Effector memory CD8-positive, alpha-beta T cell (primary cell): ENCODE data around the gene CGREF1.
A peak's percentile ranks its signal among the peaks of the same experiment; 100 is the strongest.
"Not testable (repeated sequence)": the region's sequence is repeated elsewhere in the genome, so short reads cannot be mapped to it uniquely, and the experiment has no call there.

ENCODE experiments used
- ATAC-seq: fragments of 150-1000 bp; cut with Tn5 transposase; replicated peaks from 2 replicates; pipeline ENCODE4 v1.10.0; 2021; ENCODE audit warnings: mild to moderate bottlenecking, moderate library complexity
- DNase-seq, 3 experiments: peaks; one replicate each; pipeline ENCODE4 v3.0.0; 2021
- H3K27ac Mint-ChIP-seq, 2 donors: one replicate each; pipeline ENCODE4 v1.8.0; 2022; ENCODE audit warnings: mild to moderate bottlenecking in 2 of 2, mixed read lengths in 2 of 2, moderate library complexity in 2 of 2
- H3K27me3 Mint-ChIP-seq, 2 donors: one replicate each; pipeline ENCODE4 v1.8.0; 2022; ENCODE audit warnings: mixed read lengths in 2 of 2
- H3K36me3 Mint-ChIP-seq: one replicate; pipeline ENCODE4 v1.8.0; 2022; ENCODE audit warnings: mild to moderate bottlenecking, moderate library complexity, mixed read lengths; ENCODE audit not compliant: insufficient read depth
- H3K4me1 Mint-ChIP-seq, 2 donors: one replicate each; pipeline ENCODE4 v1.8.0; 2022; ENCODE audit warnings: low read depth in 2 of 2, mixed read lengths in 2 of 2
- H3K4me3 Mint-ChIP-seq, 2 donors: one replicate each; pipeline ENCODE4 v1.8.0; 2022; ENCODE audit warnings: mild to moderate bottlenecking in 2 of 2, mixed read lengths in 2 of 2, moderate library complexity in 2 of 2
- H3K9me3 Mint-ChIP-seq, 2 donors: one replicate each; pipeline ENCODE4 v1.8.0; 2022; ENCODE audit warnings: mixed read lengths in 2 of 2

CGREF1 gene

GRCh38 chr2:27075566-27075871 lies 43.4 kb downstream of the CGREF1 start:
- Mint-ChIP-seq H3K4me1 (peaks cover 34 to 38% of the 10 kb centered on the region in 2 donors), H3K27ac (peak overlapping the region in 1 of 2 donors; percentile 88), H3K4me3 (peak overlapping the region; percentile 8 to 57)
- ATAC-seq, H3K36me3 Mint-ChIP-seq, DNase-seq, H3K27me3 Mint-ChIP-seq, H3K9me3 Mint-ChIP-seq: not testable (repeated sequence)

DNA sequence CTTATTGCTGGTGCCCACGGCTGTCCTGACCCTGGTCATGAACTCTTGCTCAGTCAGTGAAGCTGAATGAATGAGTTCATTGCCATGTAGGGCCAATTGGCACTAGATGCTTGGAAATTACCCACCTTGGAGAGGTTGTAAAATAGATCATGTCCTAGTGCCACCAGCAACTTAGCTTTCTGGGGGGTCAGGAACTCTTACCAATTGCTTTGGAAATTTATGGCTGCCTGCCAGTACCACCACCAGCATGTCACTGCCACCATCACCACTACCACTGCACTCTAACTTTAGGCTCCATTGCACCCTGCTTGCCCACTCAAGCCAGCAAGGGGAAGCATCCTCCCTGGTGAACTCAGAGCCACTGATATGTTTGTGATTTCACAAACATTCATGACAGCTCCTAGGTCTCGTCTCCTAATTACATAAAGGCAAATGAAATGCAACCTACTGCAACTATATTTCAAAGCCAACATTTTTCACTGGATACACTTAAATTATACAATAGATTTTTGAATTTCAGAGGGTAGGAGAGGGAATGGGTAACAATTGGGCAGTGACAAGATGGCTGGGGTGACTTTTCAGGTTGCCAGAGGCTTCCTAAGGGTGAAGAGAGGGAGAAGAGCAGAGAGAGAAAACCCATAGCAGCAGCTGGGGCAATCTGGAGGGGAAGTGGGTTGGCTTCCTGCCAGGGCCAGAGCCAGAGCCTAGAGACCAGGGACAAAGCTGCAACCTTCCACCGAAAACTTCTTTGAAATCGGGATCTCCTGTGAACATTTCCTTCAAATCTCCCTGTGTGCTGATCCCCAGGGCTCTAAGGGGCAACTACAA lies 44.0 kb downstream of the CGREF1 start:
- peaks cover 8% of the 10 kb centered on the region for H3K36me3 Mint-ChIP-seq
- H3K4me1 Mint-ChIP-seq = peaks cover 31 to 38% of the 10 kb centered on the region in 2 donors
- no peaks in the 10 kb centered on the region for H3K9me3 Mint-ChIP-seq
- H3K4me3 Mint-ChIP-seq = peak overlapping the region; percentile 8 to 57
- DNase-seq (peak; percentile 38 to 47 (median 46)), ATAC-seq (peak; percentile 16)
- H3K27me3 Mint-ChIP-seq = no peaks in the 10 kb centered on the region
- peak overlapping the region in 1 of 2 donors; percentile 88 for H3K27ac Mint-ChIP-seq

GRCh38 chr2:27073782-27074181 lies 45.1 kb downstream of the CGREF1 start:
- H3K27me3 Mint-ChIP-seq = no peaks in the 10 kb centered on the region
- H3K4me3 Mint-ChIP-seq = no peak overlapping the region
- H3K4me1 Mint-ChIP-seq = peaks cover 43 to 49% of the 10 kb centered on the region in 2 donors
- DNase-seq (no peak), ATAC-seq (no peak)
- H3K36me3 Mint-ChIP-seq = peaks cover 17% of the 10 kb centered on the region
- peak overlapping the region in 1 of 2 donors; percentile 76 for H3K27ac Mint-ChIP-seq
- no peaks in the 10 kb centered on the region for H3K9me3 Mint-ChIP-seq

GRCh38 chr2:27072920-27073319 lies 46.0 kb downstream of the CGREF1 start:
- H3K36me3 Mint-ChIP-seq = peaks cover 23% of the 10 kb centered on the region
- H3K27ac Mint-ChIP-seq = peak overlapping the region; percentile 38 to 49
- no peak for ATAC-seq
- H3K4me3 Mint-ChIP-seq = peak overlapping the region; percentile 85 to 97
- H3K9me3 Mint-ChIP-seq = no peaks in the 10 kb centered on the region
- no peak for DNase-seq
- H3K27me3 Mint-ChIP-seq = no peaks in the 10 kb centered on the region
- H3K4me1 Mint-ChIP-seq = peaks cover 47 to 56% of the 10 kb centered on the region in 2 donors

DNA sequence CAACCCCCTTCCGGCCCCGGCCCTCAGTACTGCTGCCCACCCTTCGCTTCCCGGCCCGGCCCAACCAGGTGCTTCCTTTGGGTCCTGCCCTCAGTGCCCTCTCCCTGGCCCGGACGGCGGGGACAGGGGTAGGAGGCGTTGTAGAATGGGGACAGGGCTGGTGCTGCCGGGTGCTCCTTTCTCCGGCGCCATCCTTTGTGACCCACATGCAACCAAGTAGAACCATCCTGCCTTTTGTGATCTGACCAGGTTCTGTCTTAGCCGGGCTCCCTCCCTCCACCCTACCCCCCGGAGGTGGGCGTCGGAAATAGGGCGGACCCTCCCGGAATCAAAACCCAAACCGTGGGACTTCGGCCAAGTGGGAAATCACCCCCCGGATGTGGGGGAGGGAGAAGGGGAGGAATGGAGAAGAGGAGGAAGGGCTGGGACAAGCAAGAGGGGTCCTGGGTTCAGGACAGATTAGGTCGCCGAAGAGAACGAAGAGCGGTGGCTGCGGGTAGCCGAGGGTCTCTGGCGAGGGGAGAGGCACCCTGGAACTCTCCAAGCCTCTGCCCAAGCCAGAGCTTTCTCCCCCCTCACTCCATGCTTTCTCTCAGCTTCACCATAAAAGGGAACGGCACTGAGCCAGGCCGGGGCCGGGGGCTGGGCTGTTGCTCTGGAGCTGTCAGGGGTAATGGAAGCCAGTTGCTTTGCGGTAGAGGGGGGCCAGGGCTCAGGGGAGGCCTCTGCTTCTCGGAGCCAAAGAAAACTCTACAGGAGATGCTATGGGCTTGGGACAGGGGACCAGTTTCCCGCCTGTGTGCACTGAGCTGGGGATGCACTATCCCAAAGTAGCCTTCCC lies 46.7 kb downstream of the CGREF1 start:
- Mint-ChIP-seq H3K4me1 (peaks cover 49 to 61% of the 10 kb centered on the region in 2 donors), H3K27me3 (no peaks in the 10 kb centered on the region), H3K4me3 (peak overlapping the region; percentile 85 to 97), H3K9me3 (no peaks in the 10 kb centered on the region), H3K27ac (peak overlapping the region; percentile 38 to 74), H3K36me3 (peaks cover 23% of the 10 kb centered on the region)
- ATAC-seq = peak; percentile 21
- DNase-seq = no peak

GRCh38 chr2:27071277-27071989 lies 47.5 kb downstream of the CGREF1 start, which contains the start of gene OST4:
Gene OST4, minus strand, starts transcription at chr2:27071654.
- Mint-ChIP-seq H3K4me3 (peak within 1 kb of the TSS; percentile 97 to 99), H3K27me3 (no peaks in the 10 kb centered on the region), H3K9me3 (no peaks in the 10 kb centered on the region), H3K36me3 (peaks cover 29% of the 10 kb centered on the region), H3K4me1 (peaks cover 48 to 62% of the 10 kb centered on the region in 2 donors), H3K27ac (peak within 1 kb of the TSS; percentile 91 to 96)
- ATAC-seq (peak; percentile 90), DNase-seq (peak; percentile 85 to 87 (median 85))

GRCh38 chr2:27070653-27071276 lies 48.2 kb downstream of the CGREF1 start:
- peak in 1 of 3 experiments; percentile 21 for DNase-seq
- ATAC-seq = peak; percentile 9
- Mint-ChIP-seq H3K27me3 (no peaks in the 10 kb centered on the region), H3K27ac (peak overlapping the region; percentile 91 to 96), H3K4me1 (peaks cover 44 to 62% of the 10 kb centered on the region in 2 donors), H3K36me3 (peaks cover 35% of the 10 kb centered on the region), H3K4me3 (peak overlapping the region; percentile 97 to 99), H3K9me3 (no peaks in the 10 kb centered on the region)

- peak overlapping the region; percentile 97 to 99 for H3K4me3 Mint-ChIP-seq
- peak overlapping the region; percentile 91 to 96 for H3K27ac Mint-ChIP-seq
- no peaks in the 10 kb centered on the region for H3K27me3 Mint-ChIP-seq
- H3K4me1 Mint-ChIP-seq = peaks cover 37 to 62% of the 10 kb centered on the region in 2 donors
- H3K36me3 Mint-ChIP-seq = peaks cover 42% of the 10 kb centered on the region
- H3K9me3 Mint-ChIP-seq = no peaks in the 10 kb centered on the region
- DNase-seq = no peak
- no peak for ATAC-seq
These were observed 48.8 kb downstream of the CGREF1 start for GRCh38 chr2:27069961-27070618.

DNA sequence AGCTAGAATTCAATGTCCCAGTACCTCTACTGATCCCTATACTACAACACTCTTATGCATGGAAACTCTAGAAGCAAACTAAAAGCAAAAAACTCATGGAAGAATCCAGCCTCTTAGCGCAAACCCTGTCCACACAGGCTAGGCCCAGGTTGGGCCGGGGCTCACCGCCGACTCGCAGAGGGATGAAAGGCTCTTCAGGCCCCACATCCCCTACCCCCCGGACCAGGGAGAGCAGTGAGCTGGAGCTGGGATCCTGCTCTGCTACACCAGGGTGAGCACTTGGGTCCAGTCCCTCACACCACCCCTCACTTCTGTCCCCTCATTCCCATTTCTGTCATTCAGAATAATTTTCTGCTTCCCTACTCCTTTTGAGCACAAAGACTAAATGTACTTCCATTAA lies 49.5 kb downstream of the CGREF1 start:
- H3K9me3 Mint-ChIP-seq = no peaks in the 10 kb centered on the region
- peak overlapping the region; percentile 67 to 96 for H3K27ac Mint-ChIP-seq
- DNase-seq = no peak
- H3K4me3 Mint-ChIP-seq = peak overlapping the region; percentile 15 to 97
- peaks cover 32 to 57% of the 10 kb centered on the region in 2 donors for H3K4me1 Mint-ChIP-seq
- peaks cover 48% of the 10 kb centered on the region for H3K36me3 Mint-ChIP-seq
- no peak for ATAC-seq
- no peaks in the 10 kb centered on the region for H3K27me3 Mint-ChIP-seq

DNA sequence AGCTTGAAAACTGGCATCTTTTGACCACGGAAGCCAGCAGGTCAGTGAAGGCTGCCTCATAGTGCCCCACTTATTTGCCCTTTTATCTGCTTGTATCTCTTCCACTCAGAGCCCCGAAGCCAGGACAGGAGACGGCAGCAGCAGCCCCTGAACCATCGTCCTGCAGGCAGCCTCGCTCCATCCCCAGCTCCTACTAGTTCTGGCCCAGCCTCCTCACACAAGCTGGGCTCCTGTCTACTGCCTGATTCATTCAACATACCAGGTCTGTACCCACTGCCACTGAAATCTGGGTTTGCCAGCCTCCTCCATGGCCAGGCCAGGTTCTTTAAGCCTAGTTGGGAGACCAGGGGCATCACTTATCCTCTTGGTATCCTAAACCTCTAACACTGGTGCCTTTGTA lies 51.5 kb downstream of the CGREF1 start:
- ATAC-seq (no peak), DNase-seq (no peak)
- Mint-ChIP-seq H3K27ac (peak overlapping the region in 1 of 2 donors; percentile 23), H3K9me3 (no peaks in the 10 kb centered on the region), H3K36me3 (peaks cover 53% of the 10 kb centered on the region), H3K4me3 (no peak overlapping the region), H3K27me3 (no peaks in the 10 kb centered on the region), H3K4me1 (peaks cover 30 to 61% of the 10 kb centered on the region in 2 donors)

GRCh38 chr2:27065128-27065527 lies 53.8 kb downstream of the CGREF1 start:
- Mint-ChIP-seq H3K36me3 (peaks cover 51% of the 10 kb centered on the region), H3K27me3 (no peaks in the 10 kb centered on the region), H3K4me1 (peaks cover 19 to 51% of the 10 kb centered on the region in 2 donors), H3K4me3 (no peak overlapping the region), H3K27ac (no peak overlapping the region), H3K9me3 (no peaks in the 10 kb centered on the region)
- ATAC-seq = no peak
- no peak for DNase-seq

- Mint-ChIP-seq H3K4me1 (peaks cover 0 to 13% of the 10 kb centered on the region in 2 donors), H3K27ac (peak overlapping the region in 1 of 2 donors; percentile 60), H3K27me3 (no peaks in the 10 kb centered on the region), H3K9me3 (no peaks in the 10 kb centered on the region), H3K36me3 (peaks cover 33% of the 10 kb centered on the region), H3K4me3 (no peak overlapping the region)
- ATAC-seq (no peak), DNase-seq (no peak)
These were observed 58.6 kb downstream of the CGREF1 start for GRCh38 chr2:27060323-27060722.
